NCI-H748 treated with DMSO at 0.1 percent for 48 hours (cell line): ENCODE results near the gene TMEM151B.

Experiments used
- DNase-seq: peaks from one replicate; lab custom pipeline; 2025; lab: John Stamatoyannopoulos, UW

TMEM151B gene

GRCh38 chr6:44264154-44265006 lies 5.9 kb upstream of the TMEM151B start:
- DNase-seq = no peak

GRCh38 chr6:44265007-44265721 lies 5.1 kb upstream of the TMEM151B start, which contains the start of gene NFKBIE:
TSS of gene NFKBIE (minus strand) at chr6:44265551. CDS start at chr6:44265346, 205 bp downstream.
- peak; percentile 76 for DNase-seq

DNA sequence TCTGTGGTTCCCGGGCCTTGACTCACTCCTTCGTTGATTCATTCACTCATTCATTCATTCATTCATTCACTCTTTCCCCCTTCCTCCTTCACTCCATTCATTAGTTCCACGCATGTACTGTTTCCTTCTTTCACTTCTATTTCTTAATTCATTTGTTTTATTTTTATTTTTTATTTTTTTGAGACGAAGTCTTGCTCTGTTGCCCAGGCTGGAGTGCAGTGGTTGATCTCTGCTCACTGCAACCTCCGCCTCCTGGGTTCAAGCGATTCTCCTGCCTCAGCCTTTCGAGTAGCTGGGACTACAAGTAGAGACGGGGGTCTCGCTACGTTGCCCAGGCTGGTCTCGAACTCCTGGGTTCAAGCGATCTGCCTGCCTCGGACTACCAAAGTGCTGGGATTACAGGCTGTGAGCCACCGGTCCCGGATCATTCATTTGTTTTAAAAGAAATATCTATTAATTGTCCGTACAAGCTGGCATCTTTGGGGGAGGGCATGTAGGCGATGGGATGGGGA lies 4.5 kb upstream of the TMEM151B start:
- no peak for DNase-seq

GRCh38 chr6:44266347-44266746 lies 3.9 kb upstream of the TMEM151B start:
- DNase-seq = no peak

DNA sequence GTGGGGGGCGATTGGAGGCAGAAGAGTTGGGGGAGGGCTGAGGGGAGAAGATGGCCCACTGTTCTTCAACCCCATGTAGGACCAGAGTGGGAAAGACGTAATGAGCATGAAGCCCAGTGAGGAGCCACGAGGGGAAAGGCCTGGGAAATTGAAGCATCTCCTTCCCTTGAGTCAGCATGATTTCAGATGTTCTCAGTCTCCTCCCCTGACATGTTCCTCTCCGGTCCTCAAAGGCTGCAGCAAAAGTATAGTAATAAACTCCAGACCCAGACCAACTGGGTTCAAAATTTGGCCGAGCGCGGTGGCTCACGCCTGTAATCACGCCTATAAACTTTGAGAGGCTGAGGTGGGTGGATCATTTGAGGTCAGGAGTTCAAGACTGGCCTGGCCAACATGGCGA lies 3.0 kb upstream of the TMEM151B start:
- DNase-seq = no peak

- DNase-seq = peak; percentile 83
These were observed 2.1 kb upstream of the TMEM151B start for GRCh38 chr6:44268095-44268628.

DNA sequence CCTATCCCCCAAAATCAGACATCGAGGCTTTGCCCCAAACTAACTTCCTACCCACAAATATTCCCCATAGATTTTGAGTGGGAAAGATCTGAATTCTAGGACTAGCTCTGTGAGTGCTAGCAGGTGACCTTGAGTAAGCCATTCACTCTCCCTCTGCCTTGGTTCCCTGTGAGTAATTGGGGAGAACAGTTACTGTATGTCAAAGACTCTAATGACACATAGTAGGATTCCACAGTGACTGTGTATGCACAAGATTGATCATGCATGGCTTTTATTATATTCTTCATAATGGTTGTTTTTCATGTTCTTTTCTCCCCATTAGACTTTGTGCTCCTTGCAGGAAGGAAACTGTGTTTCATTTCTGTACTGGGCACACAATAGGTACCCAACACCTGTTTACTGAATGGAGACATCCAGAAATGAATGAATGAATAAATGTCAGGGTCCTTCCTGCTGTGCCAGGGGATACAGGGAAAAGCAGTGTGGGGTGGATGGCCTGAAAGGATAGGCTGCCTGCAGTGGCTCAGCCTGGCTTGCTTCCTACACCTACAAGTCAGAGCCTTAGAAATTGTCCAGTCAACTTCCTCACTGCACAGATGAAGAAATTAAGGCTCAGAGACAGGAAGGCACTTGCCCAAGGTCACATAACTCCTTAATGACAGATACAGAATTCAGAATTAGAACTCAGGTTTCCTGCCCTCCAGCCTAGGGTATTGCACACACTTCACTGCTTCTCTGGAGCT lies 901 bp upstream of the TMEM151B start:
- DNase-seq = no peak

DNA sequence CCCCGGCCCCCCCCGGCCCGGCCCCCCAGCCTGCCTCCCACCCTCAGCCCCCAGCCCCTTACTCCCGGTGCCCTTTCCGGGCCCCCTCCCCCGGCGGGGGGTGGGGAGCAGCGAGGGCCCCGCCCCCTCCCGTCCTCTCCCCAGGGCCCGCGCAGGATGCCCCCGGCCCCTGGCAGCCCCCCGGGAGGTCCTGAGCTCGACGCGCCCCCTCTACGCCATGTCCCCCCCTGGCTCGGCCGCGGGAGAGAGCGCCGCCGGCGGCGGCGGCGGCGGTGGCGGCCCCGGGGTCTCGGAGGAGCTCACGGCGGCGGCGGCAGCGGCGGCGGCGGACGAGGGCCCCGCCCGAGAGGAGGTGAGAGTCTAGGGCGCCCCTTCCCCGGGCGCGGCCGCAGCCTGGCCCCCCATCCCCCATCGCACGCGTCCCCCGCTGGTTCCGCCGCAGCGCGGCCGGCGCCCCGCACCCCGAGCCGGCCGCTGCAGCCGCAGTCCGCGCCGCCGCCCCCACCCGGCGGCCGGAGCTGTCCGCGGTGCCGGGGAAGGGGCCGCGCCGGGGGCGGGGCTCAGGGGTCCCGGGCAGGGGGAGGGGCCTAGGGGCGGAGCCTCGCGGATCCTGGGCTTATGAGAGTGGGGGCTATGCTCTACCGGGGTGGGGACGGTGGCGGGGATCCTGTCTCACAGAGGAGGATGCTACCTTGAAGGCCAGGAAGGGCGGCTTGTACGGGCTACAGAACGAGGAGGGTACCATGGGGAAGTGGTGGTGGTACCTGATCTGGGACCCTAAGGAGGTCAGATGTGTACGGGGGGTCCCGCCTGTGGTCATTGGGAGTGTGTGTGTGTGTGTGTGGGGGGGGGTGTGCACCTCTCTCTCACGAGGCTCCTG lies 516 bp downstream of the TMEM151B start:
- peak; percentile 28 for DNase-seq

DNA sequence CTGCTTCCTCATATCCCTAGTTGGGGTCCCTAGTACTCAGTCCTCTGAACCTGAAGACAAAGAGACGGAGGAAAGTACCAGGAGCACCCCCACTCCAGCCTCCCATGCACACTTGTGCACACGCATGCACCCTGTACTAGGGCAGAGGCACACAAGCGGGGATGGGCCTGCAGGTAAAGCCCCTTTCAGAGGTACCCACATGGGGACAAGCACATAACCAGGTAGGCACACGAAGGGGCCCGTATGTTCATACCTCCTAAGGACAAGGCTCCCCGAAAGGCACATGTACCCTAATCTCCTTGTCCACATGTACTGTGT lies 1.1 kb downstream of the TMEM151B start:
- no peak for DNase-seq

DNA sequence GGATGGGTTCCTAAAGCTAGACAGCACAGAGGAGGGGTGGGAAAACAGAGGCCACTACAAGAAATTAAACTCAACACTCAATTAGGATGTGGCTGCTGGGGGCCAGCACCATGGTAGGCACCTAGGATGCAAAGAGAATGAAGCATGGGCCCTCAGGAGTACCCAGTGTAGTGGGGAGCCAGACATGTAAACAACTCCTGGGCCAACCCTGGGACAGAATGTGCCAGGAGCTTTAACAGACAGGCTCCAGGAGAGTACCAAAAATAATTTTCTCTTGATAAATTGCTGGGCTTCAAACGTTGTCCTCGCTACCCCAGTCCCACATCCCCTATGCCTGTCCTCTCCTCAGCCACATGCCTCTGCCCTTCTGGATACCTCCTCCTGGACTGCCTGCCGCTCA lies 1.7 kb downstream of the TMEM151B start:
- no peak for DNase-seq

DNA sequence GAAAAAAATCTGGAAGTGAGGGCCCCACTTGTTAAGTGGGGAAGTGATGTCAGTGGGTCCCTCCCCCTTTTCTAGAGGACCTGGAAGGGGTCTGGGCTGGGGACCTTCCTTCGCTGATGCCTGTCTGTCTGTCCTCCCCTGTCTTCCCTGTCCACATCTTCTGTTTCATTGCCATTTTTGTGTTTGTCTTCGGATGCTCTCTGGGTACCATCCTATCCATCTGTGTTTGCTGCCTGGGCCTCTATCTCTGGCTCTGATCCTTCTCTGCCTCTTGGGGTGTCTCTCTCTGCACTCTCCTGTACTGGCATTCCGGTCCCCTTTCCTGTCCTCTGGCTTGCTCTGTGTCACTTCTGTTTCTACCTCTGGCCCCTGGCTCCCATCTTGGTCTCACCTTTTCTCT lies 2.3 kb downstream of the TMEM151B start:
- no peak for DNase-seq

DNA sequence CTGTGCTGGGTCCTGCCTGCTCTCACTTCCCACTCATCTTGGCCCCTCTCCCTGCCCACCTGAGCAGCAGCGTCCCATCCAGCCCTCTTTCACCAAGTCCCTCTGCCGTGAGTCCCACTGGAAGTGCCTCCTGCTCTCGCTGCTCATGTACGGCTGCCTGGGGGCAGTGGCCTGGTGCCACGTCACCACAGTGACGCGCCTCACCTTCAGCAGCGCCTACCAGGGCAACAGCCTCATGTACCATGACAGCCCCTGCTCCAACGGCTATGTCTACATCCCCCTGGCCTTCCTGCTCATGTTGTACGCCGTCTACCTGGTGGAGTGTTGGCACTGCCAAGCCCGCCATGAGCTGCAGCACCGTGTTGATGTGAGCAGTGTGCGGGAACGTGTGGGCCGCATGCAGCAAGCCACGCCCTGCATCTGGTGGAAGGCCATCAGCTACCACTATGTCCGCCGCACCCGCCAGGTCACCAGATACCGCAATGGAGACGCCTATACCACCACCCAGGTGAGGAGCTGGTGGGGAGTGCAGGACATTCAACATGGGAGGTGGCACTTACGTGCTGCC lies 2.8 kb downstream of the TMEM151B start:
- no peak for DNase-seq

- DNase-seq = no peak
These were observed 3.4 kb downstream of the TMEM151B start for GRCh38 chr6:44273617-44274016.

- no peak for DNase-seq
These were observed 5.1 kb downstream of the TMEM151B start for GRCh38 chr6:44275271-44275748.

- DNase-seq = no peak
These were observed 5.7 kb downstream of the TMEM151B start for GRCh38 chr6:44275749-44276648.

- DNase-seq = no peak
These were observed 6.7 kb downstream of the TMEM151B start for GRCh38 chr6:44276667-44277640.

GRCh38 chr6:44277763-44278162 lies 7.5 kb downstream of the TMEM151B start:
- DNase-seq = no peak

GRCh38 chr6:44278315-44278714 lies 8.1 kb downstream of the TMEM151B start:
- DNase-seq = no peak
